ENCODE results near the gene C2. TPM values are rescaled to one million over a fixed set of nuclear protein-coding genes. Genes with fewer than 3 reads are reported as not detected.

The C2 gene
- total RNA-seq, 1 donor from 2014 or later, result 0.63 TPM

DNA sequence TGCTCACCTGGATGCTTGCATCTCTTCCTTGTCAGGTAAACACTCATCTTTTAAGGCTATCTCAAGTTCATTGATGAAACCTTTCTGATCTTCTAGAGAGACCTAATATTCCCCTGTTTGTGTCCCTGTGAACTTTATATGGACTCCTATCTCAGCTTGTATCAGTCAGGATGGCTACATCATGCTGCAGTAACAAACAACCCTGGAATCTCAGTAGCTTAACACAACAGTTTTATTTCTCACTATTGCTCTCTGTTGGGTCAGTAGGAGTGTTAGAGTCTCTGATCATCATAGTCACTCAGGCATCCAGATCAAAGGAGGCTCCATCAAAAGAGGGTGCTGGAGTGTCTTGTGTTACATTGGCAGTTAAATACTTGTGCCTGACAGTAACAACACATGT lies 12.2 kb upstream of the C2 start:
- no peaks in the 10 kb centered on the region for H3K36me3 ChIP-seq (ENCODE audit: control insufficient read depth, insufficient read depth, low read length)
- TF ChIP-seq, protein P1, sequence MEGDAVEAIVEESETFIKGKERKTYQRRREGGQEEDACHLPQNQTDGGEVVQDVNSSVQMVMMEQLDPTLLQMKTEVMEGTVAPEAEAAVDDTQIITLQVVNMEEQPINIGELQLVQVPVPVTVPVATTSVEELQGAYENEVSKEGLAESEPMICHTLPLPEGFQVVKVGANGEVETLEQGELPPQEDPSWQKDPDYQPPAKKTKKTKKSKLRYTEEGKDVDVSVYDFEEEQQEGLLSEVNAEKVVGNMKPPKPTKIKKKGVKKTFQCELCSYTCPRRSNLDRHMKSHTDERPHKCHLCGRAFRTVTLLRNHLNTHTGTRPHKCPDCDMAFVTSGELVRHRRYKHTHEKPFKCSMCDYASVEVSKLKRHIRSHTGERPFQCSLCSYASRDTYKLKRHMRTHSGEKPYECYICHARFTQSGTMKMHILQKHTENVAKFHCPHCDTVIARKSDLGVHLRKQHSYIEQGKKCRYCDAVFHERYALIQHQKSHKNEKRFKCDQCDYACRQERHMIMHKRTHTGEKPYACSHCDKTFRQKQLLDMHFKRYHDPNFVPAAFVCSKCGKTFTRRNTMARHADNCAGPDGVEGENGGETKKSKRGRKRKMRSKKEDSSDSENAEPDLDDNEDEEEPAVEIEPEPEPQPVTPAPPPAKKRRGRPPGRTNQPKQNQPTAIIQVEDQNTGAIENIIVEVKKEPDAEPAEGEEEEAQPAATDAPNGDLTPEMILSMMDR (IDR thresholded peaks at IDR 0.05; ENCODE audit: insufficient read depth, low read length, poor library complexity, severe bottlenecking), result no peak
- no peak for DNase-seq (ENCODE audit: low read depth)
- H3K27me3 ChIP-seq (ENCODE audit: control insufficient read depth, insufficient read depth, low read length), result no peaks in the 10 kb centered on the region
- no peak overlapping the region for H3K4me3 ChIP-seq (ENCODE audit: low read depth, low read length)

DNA sequence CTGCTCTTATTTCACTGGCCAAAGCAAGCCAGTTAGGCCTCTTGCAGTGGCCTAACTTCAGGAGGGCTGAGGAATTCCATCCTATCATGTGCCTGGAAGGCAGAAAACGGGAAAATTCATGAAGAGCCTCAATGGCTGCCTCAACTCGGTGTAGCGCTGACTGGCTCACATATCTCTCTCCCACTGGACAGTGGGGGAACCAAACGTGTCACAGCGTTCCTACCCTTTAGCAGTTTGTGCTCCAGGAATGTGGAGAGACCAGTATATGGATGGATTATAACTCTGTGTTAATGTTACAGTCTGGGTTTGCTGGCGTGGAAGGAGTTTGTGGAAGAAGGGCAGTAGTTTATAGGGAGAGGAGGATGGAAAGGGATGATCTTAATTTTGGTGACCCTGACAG lies 11.8 kb upstream of the C2 start:
- H3K36me3 ChIP-seq (ENCODE audit: control insufficient read depth, insufficient read depth, low read length), result no peaks in the 10 kb centered on the region
- no peak for DNase-seq (ENCODE audit: low read depth)
- no peak overlapping the region for H3K4me3 ChIP-seq (ENCODE audit: low read depth, low read length)
- H3K27me3 ChIP-seq (ENCODE audit: control insufficient read depth, insufficient read depth, low read length), result no peaks in the 10 kb centered on the region
- TF ChIP-seq, protein P1 (IDR thresholded peaks at IDR 0.05; ENCODE audit: insufficient read depth, low read length, poor library complexity, severe bottlenecking), result no peak

DNA sequence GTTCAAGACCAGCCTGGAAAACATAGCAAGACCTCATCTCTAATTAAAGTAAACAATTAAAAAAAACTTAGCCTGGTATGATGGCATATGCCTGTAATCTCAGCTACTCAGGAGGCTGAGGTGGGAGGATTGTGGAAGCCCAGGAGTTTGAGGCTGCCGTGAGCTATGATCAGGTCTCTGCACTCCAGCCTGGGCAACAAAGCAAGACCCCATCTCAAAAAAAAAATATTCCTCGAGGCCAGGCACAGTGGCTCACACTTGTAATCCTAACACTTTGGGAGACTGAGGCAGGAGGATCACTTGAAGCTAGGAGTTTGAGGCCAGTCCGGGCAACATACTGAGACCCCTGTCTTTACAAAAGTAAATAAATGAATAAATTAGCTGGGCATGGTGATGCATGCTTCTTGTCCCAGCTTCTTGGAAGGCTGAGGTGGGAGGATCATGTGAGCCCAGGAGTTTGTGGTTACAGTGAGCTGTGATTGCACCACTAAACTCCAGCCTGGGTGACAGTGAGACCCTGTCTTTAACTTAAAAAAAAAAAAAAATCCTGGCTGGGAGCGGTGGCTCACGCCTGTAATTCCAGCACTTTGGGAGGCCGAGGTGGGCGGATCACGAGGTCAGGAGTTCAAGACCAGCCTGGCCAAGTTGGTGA lies 9.3 kb upstream of the C2 start:
- no peak for DNase-seq (ENCODE audit: low read depth)
- H3K4me3 ChIP-seq (ENCODE audit: low read depth, low read length), result no peak overlapping the region
- no peaks in the 10 kb centered on the region for H3K36me3 ChIP-seq (ENCODE audit: control insufficient read depth, insufficient read depth, low read length)
- TF ChIP-seq, protein P1 (IDR thresholded peaks at IDR 0.05; ENCODE audit: insufficient read depth, low read length, poor library complexity, severe bottlenecking), result no peak
- no peaks in the 10 kb centered on the region for H3K27me3 ChIP-seq (ENCODE audit: control insufficient read depth, insufficient read depth, low read length)

DNA sequence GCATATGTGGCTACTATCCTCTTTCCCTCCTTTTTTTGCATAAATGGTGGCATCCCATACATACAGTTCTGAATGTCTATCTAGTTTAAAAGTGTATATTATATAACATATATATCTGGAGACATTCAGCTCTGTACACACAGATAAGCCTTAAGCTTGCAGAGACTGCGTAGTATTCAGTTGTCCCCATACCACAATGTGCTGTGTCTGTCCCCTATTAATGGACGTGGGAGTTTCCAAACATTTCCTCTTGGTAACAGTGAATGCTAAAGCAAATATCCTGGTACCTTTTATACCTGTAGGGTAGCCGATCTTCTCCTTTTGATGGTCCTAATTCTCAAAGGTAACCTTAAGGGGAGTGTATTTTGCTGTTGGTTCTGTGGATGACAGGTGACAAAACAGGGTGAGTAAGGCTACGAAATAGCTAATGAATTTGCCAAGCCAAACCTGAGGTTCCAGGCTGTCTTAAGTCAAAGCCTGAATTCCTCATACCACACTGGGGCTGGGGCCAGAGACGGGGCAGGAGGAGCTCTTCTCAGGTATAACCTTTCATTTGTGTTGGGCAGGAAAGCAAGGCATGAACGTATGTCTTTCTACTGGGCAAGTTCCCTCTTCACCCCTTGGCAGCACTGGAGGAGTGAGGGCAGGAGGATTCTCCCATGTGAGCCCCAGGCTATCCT lies 7.8 kb upstream of the C2 start:
- TF ChIP-seq, protein P1 (IDR thresholded peaks at IDR 0.05; ENCODE audit: insufficient read depth, low read length, poor library complexity, severe bottlenecking), result no peak
- Histone ChIP-seq H3K4me3 (ENCODE audit: low read depth, low read length) (no peak overlapping the region), H3K27me3 (ENCODE audit: control insufficient read depth, insufficient read depth, low read length) (no peaks in the 10 kb centered on the region), H3K36me3 (ENCODE audit: control insufficient read depth, insufficient read depth, low read length) (no peaks in the 10 kb centered on the region)
- no peak for DNase-seq (ENCODE audit: low read depth)

DNA sequence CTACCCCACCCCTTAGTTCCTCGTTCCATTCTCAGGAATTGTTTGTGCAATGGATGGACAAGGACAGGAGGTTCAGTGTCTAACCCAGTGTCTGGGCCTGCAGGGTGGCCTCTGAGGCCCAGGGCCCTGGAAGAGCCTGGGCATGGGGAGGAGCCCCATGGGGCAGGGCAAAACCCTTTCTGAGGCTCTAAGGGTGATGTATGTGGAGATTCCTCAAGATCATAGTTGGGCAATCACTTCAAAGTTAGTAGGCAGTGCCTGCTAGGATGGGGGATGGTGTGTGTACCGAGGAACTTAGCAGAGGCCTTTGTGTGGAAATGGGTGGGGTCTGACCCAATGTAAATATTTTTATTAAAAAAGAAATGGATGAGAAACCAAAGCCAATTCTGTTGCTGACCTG lies 6.7 kb upstream of the C2 start:
- H3K27me3 ChIP-seq (ENCODE audit: control insufficient read depth, insufficient read depth, low read length), result no peaks in the 10 kb centered on the region
- H3K4me3 ChIP-seq (ENCODE audit: low read depth, low read length), result no peak overlapping the region
- DNase-seq (ENCODE audit: low read depth), result no peak
- TF ChIP-seq, protein P1 (IDR thresholded peaks at IDR 0.05; ENCODE audit: insufficient read depth, low read length, poor library complexity, severe bottlenecking), result no peak
- no peaks in the 10 kb centered on the region for H3K36me3 ChIP-seq (ENCODE audit: control insufficient read depth, insufficient read depth, low read length)

Measured in kidney epithelial cell (primary cell).